ENCODE data around the gene HTRA1.

Gene HTRA1

DNA sequence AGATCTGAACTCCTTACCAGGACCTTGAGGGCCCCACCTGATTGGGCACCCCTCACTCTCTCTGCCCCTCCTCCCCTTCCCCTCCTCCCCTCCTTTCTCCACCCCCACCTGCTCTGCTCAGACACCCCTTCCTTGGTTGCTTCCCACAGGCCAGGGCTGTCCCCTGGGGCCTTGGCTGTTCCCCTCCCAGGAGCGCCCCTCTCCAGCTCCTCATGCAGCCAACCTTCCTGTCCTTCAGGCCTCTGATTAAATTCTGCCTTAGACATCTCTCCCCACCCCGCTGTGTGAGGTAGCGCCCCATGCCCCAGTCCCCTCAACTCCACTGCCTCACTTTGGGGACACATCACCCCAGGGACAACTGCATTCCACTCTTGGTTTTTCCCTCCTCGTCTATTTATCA is 32.4 kb downstream of the HTRA1 start:
- in situ Hi-C loops (cut with MboI; ENCODE audit: low sequenced_read_pairs) = no loop called here

DNA sequence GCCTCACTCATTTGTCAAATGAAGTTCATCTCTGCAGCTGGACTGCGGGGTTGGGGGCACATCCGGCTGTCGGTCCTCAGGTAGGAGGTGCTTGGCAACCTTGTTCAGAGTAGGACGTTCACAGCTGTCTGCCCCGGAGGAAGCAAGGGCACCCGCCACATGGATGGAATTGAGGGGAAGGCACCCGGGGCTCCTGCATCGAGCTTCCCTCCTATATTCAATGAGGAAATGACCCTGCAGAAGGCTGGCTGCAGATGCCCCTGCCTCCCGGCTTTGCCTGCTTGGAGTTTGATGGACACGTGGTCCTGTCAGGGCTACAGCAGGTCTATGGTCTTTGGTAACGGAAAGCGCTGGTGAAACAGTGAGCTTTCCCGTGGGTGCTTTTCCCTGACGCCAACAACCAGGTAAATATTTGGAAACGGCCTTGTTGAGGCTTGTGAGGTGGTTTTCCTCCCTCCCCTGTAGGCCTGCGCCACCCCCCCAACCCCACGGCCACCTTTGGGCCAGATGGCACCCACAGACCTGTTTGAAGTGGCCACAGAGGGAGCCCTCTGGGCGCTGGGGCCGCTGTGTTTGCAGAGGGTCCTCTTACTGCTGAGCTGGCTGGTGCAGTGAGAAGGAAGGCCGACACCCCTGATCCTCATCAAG is 32.9 kb downstream of the HTRA1 start:
- in situ Hi-C loops (cut with MboI; ENCODE audit: low sequenced_read_pairs) = no loop called here

DNA sequence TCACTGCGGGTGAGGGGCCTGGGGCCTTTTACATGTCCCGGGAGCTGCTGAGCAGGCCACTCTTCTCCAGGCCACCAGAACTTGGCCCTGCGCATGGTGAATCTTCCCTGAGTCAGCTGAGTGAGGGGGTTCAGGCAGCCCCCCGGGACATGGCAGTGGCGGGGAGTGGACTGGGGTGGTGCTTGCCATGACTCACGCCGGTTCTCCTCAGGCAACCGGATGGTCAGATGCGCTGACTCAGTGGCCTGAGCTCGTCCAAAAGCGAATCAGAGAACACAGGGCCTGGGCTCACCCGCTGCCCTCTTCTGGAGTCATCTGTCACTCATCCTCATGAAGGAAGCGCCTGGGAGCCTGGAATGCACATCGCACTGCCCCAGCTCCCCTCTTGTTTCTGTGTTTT is 33.5 kb downstream of the HTRA1 start:
- in situ Hi-C loops (cut with MboI; ENCODE audit: low sequenced_read_pairs) = no loop called here

DNA sequence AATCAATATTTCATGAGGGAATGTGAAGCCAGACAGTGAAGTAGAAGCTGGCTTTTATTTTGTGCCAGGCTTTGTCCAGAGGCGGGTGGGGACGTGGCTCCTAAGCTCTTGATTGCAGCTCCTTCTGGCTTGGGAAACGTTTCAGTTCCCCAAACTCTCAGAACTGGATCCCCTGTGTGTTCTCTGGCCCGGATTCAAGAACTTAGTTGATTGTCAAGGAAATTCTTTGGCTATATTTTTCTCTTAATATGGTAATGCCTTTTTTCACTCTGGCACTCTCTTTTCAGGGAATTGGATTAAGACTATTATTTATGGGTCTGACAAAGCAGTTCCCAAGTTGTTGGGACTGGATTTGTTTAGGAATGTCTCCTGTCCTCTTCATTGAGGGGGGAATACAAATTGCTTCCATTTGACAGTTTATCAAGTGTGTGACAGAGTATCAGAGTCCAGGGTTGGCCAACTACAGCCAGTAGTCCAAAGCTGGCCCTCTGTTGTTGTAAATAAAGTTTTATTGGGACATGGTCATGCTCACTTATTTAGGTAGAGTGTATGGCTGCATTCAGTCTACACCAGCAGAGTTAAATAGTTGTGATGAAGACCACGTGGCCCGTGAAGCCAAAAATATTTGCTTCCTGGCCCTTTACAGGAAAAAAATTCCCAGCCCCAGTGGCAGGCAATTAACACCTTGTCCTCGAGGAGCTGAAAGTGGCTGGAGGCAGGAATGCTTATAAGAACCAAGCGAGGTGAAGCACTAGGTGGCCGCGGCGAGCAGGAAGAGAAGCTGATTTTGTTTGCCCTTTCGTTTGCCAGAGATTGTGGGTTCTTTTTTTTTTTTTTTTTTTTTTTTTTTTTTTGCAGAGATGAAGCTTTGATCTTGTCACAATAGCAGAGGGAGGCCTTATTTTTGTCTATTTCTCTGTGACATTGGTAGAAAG is 34.3 kb downstream of the HTRA1 start:
- in situ Hi-C loops (cut with MboI; ENCODE audit: low sequenced_read_pairs) = no loop called here

DNA sequence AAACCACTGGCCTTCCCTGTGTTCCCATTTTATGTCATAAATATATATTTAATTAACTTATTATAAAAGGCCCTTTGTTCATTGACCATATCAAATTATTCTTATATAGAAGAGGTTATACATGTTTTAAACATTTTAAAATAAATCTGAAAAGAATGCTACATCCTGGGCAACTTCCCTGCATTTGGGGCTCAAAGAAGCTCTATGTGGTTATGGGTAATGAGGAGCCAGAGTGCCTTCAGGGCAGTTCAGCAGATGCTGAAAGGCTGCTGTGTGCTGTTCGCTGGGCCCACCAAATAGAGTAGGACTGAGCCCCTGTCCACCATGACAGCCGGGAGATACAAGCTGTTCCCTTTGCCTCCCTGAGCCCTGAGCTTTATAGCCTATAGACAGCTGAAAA is 35.9 kb downstream of the HTRA1 start:
- in situ Hi-C loops (cut with MboI; ENCODE audit: low sequenced_read_pairs) = no loop called here

DNA sequence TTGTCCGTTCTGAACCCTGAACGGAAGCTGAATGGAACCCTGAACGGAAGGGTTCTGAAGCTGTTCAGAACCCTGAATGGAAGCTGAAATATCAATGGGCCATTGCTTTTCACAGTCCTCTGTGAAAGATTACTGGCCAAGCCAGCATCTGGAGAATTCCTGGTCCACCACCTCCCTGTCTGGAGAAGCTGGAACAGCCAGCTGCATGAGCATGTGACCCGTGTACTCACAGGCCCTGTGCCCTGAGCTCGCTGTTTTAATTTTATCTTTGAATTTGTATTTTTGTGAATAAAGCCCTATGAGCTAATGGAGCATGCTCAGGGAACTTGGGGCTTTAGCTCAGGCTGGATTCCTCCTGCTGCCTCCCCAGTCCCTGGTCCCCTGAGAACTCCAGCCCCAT is 37.2 kb downstream of the HTRA1 start:
- in situ Hi-C loops (cut with MboI; ENCODE audit: low sequenced_read_pairs) = no loop called here

DNA sequence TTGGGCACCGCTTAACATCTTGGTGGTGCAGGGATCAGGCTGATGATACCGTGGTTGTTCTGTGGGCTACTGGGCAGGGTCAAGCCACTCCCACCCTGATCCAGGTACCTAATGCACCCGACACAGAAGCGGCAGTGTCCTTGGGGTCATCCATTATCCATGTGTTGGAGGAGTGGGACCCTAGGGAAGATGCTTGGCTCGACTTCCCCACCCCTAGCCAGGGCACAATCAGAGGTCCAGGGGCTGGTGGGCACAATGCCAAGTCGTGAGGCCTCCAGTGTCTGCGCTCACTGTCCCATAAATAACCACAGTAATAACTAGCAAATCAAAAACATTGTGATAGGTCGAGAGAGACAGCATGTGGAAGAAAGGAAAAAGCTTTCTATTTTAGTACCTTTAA is 37.7 kb downstream of the HTRA1 start:
- in situ Hi-C loops (cut with MboI; ENCODE audit: low sequenced_read_pairs) = no loop called here

DNA sequence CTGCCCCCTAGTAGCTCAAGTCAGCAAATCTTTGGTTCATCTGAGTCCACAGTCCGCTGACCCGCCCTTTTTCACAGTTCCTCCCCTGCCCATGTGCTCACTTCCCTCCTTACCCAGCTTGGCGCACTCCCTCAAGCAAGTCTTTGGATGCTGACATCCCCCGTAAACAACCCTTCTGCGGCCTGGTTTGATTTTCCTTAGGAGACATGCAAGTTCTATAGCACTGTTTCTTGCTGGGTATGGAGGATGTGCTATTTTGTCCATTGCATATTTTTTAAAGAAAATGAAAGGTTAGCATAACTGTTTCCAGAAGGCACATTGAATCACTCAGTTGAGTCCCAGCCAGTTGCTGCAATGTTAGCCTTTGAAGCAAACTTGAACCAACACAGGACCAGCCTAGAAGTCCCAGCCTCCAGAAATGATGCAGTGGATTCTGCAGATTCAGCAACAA is 38.2 kb downstream of the HTRA1 start:
- in situ Hi-C loops (cut with MboI; ENCODE audit: low sequenced_read_pairs) = no loop called here

DNA sequence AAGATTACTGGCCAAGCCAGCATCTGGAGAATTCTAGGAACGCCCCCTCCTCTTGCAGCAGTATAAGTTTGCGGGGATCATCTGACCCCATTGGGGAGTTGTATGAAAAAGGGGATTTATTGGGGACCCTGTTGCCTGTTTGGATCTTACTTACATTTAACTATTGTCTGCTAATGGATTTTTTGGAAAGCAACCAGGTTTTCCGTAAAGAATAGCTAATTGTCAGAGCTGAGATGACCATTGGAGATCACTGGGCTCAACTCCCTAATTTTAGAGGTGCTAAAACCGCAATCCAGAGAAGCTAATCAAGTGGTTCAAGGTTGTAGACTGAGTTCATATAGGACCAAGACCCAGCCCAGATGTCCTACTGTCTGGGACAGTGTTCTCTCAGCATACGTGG is 38.8 kb downstream of the HTRA1 start:
- in situ Hi-C loops (cut with MboI; ENCODE audit: low sequenced_read_pairs) = no loop called here

DNA sequence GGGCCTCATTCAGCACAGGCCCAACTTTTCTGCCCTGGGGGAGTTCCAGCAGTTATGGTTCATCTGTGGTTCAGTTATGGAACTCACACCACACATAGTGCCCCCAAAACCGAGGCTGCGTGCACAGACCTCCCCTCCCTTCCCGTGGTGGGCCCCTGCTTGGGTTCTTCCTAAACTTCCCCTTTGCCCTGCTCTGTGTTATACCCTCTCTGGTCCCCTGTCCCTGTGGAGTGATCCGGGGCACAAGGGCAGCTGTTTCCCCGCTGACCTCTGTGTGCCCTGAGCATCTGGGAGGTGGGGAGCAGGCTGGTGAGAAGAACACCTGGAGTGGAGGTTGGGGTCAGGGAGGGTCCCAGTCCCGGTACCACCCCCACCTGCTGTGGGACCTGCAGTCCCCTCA is 39.4 kb downstream of the HTRA1 start:
- in situ Hi-C loops (cut with MboI; ENCODE audit: low sequenced_read_pairs) = no loop called here

DNA sequence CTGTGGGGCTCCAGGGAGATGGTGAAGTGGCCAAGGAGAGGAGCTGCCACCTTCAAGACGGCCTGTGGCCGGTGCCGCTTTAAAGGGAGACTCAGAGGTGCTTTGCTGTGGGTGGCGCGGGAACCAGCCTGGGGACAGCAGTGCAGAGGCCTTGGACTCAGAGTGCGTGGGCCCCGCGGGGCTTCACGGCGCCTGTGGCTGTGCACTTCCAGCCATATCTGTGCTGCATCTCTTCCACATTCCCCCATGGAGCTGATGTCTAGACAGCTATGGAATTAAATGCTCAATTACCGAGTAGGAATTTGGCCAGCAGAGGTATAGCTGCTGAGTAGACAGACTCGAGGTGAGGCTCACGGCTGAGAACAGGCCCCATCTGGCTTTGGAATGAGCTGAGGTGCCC is 41.7 kb downstream of the HTRA1 start:
- in situ Hi-C loops (cut with MboI; ENCODE audit: low sequenced_read_pairs) = no loop called here

DNA sequence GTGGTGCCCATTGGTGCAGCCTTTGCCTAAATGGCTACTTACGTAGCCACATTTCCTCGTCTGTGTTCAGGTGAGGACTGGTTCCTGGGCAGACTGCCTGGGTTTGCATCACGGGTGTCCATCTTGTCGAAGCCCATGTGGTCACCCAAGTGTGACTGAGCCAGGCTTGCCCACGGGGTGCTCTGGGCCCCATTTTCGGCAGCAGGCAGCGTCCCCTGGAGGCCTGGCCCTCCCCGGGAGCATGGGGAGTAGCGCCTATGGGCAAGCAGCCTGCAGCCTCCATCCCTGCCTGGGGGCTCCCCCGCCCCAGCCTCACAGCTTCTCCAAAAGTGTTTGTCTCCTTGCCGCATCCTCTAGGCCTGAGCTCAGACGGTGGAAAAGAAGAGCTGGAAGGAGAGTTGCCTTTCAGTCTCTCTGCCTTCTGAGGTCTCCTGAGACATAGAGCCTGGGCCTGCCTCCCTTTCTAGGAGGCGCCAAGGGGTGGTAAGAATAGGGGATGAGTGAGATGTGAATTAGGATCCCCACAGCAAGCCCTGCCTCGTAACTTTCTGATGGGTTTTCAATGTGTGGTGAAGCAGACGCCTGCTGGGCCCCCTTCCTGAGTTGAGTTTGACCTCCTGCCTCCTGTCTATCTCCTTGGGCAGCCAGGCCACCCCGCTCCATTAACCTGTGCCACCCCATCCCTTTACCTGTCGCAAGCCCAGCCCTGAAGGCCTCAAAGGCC is 42.7 kb downstream of the HTRA1 start:
- in situ Hi-C loops (cut with MboI; ENCODE audit: low sequenced_read_pairs) = no loop called here

DNA sequence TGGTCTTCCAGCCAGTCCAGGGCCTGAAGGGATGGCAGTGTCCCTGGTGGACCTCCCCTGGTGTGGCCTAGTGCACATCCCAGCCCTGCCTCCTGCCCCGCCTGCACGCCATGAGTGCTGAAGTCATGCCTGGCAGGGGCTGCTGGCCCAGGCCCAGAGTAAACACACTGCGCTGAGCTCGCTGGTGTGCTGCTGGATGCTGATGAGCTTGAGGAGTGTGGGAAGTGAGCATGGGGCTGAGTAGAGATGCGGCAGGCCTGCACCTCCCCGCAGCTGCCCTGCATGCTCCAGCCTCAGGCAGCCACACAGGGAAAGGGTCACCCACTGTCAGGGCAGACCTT is 43.2 kb downstream of the HTRA1 start:
- in situ Hi-C loops (cut with MboI; ENCODE audit: low sequenced_read_pairs) = no loop called here

DNA sequence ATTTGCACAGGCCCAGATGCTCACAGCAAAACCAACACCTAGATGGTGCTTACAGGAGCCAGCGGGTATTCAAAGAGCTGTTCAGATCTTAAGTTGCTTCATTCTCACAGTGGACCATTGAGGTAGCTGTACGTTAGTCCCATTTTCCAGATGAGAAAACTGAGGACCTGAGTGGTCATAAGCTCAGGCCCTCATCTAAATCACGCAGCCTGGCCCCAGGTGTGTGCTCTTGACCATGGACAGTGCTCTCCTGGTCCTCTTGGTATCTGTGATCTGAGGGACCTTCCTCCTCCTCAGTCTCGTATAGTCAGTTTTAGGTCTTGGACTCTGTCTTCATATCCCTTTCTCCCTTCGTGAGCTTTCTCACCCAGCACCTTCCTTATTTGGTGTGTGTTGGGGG is 43.7 kb downstream of the HTRA1 start:
- in situ Hi-C loops (cut with MboI; ENCODE audit: low sequenced_read_pairs) = no loop called here

DNA sequence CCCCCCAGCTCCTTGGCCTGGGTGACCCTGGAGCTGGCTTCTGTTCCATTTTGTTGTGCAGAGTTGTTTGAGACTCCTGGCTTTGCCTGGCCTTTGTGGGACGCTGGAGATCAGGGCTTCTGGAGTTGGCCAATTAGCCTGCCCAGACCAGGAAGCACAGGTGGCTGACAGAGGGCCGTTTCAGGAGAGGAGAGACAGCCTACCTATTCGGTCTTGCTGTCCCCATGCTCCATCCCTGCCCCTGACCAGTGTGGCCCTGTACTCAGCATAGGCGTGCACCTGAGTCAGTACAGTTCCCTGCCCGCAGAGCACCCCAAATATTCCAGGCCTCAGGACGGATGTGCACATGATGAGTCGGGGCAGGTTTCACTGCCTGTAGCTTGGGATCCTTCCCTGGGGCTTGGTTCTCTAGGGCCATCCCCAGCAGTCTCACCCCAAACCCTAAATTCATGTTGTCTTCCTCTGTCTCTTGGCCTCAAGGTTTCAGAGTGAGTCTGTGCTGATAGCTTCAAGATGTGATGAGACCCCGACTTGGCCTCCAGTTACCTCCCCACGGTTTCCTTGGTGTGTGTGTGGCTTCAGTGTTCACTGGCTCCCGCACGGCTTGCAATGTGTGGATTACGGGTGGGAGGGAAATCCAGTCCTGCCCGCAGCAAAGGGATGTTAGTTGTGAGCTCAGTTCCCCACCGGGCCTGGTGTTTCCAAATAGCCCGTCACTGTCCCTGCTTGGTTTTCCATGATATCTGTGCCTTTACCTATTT is 44.7 kb downstream of the HTRA1 start:
- in situ Hi-C loops (cut with MboI; ENCODE audit: low sequenced_read_pairs) = no loop called here

DNA sequence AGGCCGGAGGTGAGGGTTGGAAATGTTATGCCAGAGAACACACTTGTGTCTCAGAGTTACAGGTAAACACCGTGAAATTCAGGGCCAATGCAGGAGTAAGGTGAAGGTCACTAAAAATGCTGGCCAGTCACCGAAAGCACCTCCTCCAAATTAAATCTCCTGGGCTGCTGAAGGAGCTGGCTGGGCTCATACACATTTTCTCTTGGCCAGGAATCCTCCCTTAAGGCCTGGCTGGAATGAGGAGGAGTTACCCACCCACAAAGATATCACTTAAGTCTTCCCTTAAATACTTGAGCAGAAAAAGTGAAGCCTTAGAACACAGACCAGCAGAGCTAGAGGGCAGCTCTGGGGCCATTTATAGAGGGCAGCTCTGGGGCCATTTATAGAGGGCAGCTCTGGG is 46.3 kb downstream of the HTRA1 start:
- in situ Hi-C loops (cut with MboI; ENCODE audit: low sequenced_read_pairs) = no loop called here

DNA sequence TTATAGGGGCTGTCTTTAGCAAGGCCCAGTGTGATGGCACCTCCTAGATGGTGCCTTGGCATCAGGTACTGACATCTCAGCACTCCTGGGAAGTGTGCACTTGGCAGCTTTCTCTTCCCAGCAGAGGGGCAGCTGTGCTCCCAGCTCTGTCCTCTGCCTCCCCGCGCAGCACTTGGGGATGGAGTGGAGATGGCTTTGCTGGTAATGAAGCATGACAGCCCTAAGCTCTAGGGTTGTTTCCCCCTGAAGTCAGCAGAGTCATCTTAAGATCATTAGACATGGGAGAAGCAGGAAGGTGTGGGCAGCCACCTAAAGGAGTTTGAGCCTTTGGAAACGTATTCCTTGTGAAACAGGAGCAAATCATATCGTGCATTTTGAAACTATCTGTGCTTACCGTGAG is 46.7 kb downstream of the HTRA1 start:
- in situ Hi-C loops (cut with MboI; ENCODE audit: low sequenced_read_pairs) = no loop called here

DNA sequence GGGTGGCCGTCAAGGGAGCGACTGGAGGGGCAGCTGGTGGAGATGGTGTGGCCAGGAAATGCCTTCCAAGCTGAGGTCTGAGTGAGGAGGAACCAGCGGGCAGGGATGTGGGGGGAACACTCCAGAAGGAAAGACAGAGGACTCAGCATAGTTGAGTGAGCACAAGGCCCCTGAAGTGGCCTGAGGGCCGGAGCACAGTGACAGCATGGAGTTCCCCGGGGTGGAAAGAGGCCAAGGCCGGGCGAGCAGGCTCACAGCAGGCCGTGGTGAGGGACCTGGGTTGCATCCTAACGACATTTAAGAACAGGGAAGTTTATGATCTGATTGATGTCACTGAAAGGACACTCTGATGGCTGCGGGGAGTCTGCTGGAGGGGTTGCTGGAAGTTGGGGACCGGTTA is 48.0 kb downstream of the HTRA1 start:
- in situ Hi-C loops (cut with MboI; ENCODE audit: low sequenced_read_pairs) = no loop called here

DNA sequence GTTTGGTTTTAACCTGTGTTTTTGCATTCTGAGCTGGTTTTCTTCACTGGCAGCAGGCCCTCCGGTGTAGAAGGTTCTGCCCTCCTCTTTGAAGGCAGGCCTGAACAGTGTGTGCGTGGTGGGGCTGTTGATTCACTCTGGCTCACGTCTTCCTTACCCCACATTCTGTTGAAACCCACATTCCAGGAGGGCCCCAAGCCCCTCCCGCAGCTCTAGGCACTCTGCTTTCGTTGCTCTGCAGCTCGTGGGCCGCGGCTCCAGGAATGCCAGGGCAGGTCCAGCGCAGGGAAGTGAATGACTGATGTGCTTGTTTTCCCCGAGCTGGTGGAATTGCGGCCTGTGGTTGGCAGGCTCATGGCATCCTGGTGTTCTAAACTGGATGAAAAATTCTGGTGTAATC is 49.0 kb downstream of the HTRA1 start:
- in situ Hi-C loops (cut with MboI; ENCODE audit: low sequenced_read_pairs) = no loop called here

DNA sequence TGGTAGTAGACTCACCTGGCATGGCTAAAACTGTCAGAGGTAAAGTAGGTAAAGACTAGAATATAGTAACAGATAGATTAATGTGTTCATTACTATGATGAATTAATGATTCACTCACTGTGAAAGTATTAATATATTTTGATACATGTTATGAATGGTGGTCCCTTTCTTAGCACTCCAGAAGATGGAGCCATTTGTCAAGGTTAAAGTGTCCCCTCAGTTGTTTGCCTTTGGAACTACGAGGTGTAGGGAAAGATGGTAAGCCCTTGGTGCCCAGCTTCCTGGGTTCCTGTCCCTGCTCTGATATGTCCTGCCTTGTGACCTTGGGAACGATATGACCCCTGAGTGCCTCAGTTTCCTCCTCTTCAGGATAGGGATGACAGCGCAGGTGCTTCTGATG is 49.4 kb downstream of the HTRA1 start:
- in situ Hi-C loops (cut with MboI; ENCODE audit: low sequenced_read_pairs) = no loop called here

DNA sequence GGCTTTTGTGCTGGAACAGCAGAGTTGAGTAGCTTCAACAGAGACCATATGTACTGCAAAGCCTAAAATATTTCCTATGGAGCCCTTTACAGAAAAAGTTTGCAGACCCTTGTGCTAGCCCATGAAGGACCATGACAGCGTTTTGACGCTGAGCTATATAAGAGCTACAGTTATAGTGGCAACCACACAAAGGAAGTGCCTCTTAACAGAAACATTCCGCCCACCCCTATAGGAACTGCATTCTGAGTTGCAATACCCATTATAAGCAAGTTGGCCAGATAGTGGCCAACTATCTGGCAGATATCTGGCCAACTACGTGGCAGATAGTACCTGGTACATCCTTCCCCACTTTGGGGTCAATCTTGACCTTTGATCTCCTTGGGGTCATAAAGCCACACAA is 51.7 kb downstream of the HTRA1 start:
- in situ Hi-C loops (cut with MboI; ENCODE audit: low sequenced_read_pairs) = no loop called here
